OCI-LY7 (cell line): ENCODE data around the gene CNOT1.

Source experiments
- CTCF ChIP-seq: fragments of 200-600 bp; sonication (generic); conservative IDR thresholded peaks from 2 replicates; pipeline ENCODE4 v1.5.1; 2014; ENCODE audit warnings: mild to moderate bottlenecking, antibody characterized with exemption, low read length, moderate library complexity, mixed read lengths
- EZH2phosphoT487 ChIP-seq: fragments of 200-600 bp; sonication (generic); IDR thresholded peaks from 2 replicates; pipeline ENCODE4 v1.6.1; 2018; ENCODE audit warnings: low read depth, borderline replicate concordance, mild to moderate bottlenecking, mixed run types, antibody characterized with exemption, low read length, moderate library complexity, mixed read lengths

GRCh38 chr16:58655215-58655596 is 25.6 kb upstream of the CNOT1 start:
- no peak for TF ChIP-seq CTCF
- no peak for TF ChIP-seq EZH2phosphoT487
